T-helper 2 cell treated with Interferon-gamma antibody and Interleukin-4, amounts not matched to agents 5 μg/mL and 100 μg/mL, for 36 hours (primary cell): ENCODE data around the gene CCRL2.

Source experiments
- DNase-seq: peaks from one replicate; pipeline ENCODE4 v3.0.0; 2021; ENCODE audit warnings: low spot score
- H3K27ac Mint-ChIP-seq: one replicate; pipeline ENCODE4 v1.8.0; 2021; ENCODE audit warnings: mild to moderate bottlenecking, mixed read lengths
- H3K27me3 Mint-ChIP-seq: one replicate; pipeline ENCODE4 v1.8.0; 2021; ENCODE audit warnings: low read depth, mixed read lengths
- H3K36me3 Mint-ChIP-seq: one replicate; pipeline ENCODE4 v1.8.0; 2021; ENCODE audit warnings: low read depth, mixed read lengths
- H3K4me1 Mint-ChIP-seq: one replicate; pipeline ENCODE4 v1.8.0; 2021; ENCODE audit warnings: low read depth, mixed read lengths
- H3K4me3 Mint-ChIP-seq: one replicate; pipeline ENCODE4 v1.8.0; 2022; ENCODE audit warnings: mild to moderate bottlenecking, moderate library complexity, mixed read lengths
- H3K9me3 Mint-ChIP-seq: one replicate; pipeline ENCODE4 v1.8.0; 2021; ENCODE audit warnings: mixed read lengths

Gene CCRL2

DNA sequence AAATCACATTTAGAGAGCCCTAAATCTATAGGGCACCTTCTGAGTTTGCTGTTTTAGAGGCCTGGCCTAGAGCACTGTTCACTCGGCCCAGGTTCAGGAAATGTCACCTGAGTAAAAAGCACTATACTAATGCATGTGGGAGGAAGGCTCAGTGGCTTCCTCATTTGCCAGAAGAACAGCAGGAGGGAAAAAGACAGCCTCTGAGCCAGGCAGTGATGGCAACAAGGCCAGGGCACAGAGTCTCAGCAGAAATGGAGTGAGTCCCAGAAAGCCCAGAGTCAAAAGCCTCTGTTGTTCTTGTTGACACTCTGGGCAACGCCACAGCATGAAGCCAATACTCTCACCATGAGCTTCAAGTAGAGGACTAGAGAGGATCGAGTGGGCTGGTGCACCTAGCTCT, 31.8 kb downstream of the CCRL2 start:
- Mint-ChIP-seq H3K4me1 (peaks cover 21% of the 10 kb centered on the region), H3K9me3 (no peaks in the 10 kb centered on the region)

DNA sequence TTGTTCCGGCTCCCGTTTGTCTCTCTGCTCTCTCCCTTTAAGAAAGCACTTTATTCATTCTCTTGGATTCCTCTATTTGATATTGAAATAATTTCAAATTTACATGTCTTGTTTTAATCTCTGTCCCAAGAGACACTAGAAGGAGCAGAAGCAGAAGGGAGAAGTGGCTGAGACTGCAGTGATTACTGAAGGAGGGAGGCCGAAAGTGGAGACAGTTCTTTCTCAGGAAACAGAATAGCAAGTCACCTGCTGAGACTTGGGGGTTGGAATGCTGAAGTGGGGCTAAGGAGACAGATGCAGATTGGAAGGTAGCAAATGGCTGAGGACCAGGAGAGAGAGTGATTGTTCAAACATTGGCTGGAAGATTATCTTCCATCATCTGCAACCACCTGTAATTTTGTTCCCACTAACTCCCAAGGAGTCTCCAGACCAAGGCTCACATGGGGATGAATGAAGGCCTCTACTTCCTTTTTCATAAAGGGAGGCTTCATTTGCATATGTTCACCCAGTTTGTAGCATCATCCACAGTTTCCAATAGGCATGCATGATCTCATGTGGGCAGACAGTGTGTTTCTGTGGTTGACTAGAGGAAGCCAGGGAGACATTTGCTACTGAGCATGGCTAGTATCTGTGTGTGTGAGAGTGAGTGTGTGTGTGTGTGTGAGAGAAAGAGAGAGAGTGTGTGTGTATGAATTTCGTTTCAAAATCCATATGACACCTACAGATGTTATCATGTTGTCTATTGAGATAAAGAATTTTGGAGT, 33.7 kb downstream of the CCRL2 start:
- peaks cover 25% of the 10 kb centered on the region for H3K4me1 Mint-ChIP-seq
- peak overlapping the region; percentile 7 for H3K4me3 Mint-ChIP-seq
- no peaks in the 10 kb centered on the region for H3K36me3 Mint-ChIP-seq
- H3K27me3 Mint-ChIP-seq, result peaks cover 9% of the 10 kb centered on the region
- DNase-seq, result peak; percentile 45
- H3K9me3 Mint-ChIP-seq, result no peaks in the 10 kb centered on the region
- no peak overlapping the region for H3K27ac Mint-ChIP-seq

More for the DNA sequence above, 31.8 kb downstream of the CCRL2 start:
- Mint-ChIP-seq H3K36me3 (no peaks in the 10 kb centered on the region), H3K4me3 (no peak overlapping the region), H3K27ac (no peak overlapping the region), H3K27me3 (peaks cover 15% of the 10 kb centered on the region)
- DNase-seq, result no peak

DNA sequence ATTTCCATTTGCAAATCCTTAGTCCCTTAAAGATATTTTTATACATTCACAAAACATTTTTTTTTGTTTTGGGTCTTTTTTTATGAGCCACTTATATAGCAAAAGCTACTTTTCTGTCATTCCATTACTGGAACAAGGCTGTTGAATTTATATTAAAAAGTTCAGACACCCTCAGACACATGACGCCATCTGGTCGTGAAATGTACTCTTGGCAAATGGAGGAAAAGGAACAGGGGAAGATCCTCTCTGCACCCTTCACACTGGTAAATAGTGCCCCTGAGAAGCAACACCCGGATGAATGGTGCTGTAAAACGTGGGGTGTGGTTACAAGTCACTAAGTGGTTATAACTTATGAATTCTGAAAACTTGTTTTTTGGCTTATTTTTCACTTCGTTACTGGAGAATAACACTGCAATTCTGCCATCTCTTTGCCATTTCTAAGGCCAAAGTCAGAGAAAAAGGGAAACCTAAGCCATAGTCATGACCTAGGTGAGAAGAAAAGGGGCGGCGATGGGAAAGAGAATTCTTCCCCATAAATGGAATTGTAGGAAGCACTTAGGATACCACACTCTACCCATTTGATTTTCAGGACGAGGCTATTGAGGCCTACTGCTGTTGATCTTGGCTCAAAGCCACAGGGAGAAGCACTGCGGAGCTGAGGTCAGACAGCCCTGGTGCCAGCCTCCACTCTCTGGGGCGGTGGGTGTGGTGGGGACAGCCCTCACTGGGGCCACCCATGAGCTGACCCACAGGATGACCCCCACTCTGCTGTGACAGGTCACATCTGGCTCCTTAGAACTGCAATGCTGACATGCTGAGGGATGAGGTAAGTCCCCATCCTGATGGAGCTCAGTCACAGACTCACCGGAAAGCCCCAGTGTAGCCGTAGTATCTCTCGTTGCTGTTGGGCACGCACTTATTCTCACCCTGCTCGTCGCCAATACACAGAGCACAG, 35.8 kb downstream of the CCRL2 start:
- H3K4me3 Mint-ChIP-seq, result no peak overlapping the region
- no peak overlapping the region for H3K27ac Mint-ChIP-seq
- H3K27me3 Mint-ChIP-seq, result peaks cover 10% of the 10 kb centered on the region
- DNase-seq, result no peak
- H3K9me3 Mint-ChIP-seq, result no peaks in the 10 kb centered on the region
- peaks cover 25% of the 10 kb centered on the region for H3K4me1 Mint-ChIP-seq
- no peaks in the 10 kb centered on the region for H3K36me3 Mint-ChIP-seq

DNA sequence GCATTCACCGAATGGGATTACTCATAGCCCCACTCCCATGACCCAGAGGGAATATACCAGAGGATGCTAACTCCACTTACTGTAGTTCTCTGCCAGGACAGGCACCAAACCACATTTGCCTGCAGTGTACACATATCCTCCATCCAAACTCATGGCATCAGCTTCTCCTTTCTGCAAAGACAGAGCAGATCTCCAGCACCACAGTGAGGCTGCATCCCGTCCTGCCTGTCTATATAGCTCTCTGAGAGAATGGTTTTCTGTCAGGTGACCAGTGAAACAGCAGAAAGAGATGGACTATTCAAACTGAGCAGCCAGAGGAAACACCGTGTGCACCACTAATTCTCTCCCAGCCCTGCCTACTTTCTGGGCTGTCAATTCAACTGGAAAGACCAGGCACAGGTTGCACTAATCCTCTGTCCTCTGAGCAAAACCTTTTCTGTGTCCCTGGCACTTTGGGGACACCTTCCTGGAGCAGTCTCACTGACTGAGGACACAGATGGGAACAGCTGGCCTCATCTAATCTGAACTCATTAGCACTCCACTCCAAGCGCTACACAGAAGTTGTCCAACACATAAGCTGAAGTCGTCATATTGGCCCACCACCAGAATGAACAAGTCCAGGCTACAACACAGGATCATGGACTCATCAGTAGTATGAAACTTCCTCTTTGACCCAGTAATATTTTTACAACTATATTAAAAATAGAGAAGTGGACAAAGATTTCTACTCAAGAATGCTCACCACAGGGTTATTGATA, 40.3 kb downstream of the CCRL2 start:
- peaks cover 9% of the 10 kb centered on the region for H3K27me3 Mint-ChIP-seq
- no peaks in the 10 kb centered on the region for H3K9me3 Mint-ChIP-seq
- H3K36me3 Mint-ChIP-seq, result no peaks in the 10 kb centered on the region
- no peak for DNase-seq
- H3K4me1 Mint-ChIP-seq, result peaks cover 4% of the 10 kb centered on the region
- H3K4me3 Mint-ChIP-seq, result no peak overlapping the region
- H3K27ac Mint-ChIP-seq, result no peak overlapping the region

DNA sequence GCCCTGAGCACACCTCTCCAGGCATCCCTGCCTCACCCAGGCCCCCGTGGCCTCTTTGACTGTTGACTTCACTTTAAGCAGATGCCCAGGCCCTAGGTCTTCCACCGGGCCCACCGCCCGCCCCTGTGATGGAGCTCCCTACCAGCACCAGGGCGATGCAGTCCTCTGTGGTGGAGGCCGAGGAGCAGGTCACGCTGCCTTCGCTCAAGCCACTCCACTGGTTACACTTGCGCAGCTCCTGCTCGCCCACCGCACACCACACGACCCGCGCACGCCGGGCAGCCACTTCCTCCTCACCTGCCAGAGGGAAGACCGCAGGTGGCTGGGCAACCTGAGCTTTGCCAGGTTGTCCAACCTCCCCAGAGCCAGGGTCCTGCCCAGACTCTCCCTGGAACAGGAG, 41.7 kb downstream of the CCRL2 start:
- peaks cover 4% of the 10 kb centered on the region for H3K4me1 Mint-ChIP-seq
- H3K27ac Mint-ChIP-seq, result no peak overlapping the region
- H3K27me3 Mint-ChIP-seq, result peaks cover 21% of the 10 kb centered on the region
- H3K36me3 Mint-ChIP-seq, result no peaks in the 10 kb centered on the region
- no peak overlapping the region for H3K4me3 Mint-ChIP-seq
- H3K9me3 Mint-ChIP-seq, result no peaks in the 10 kb centered on the region
- no peak for DNase-seq

DNA sequence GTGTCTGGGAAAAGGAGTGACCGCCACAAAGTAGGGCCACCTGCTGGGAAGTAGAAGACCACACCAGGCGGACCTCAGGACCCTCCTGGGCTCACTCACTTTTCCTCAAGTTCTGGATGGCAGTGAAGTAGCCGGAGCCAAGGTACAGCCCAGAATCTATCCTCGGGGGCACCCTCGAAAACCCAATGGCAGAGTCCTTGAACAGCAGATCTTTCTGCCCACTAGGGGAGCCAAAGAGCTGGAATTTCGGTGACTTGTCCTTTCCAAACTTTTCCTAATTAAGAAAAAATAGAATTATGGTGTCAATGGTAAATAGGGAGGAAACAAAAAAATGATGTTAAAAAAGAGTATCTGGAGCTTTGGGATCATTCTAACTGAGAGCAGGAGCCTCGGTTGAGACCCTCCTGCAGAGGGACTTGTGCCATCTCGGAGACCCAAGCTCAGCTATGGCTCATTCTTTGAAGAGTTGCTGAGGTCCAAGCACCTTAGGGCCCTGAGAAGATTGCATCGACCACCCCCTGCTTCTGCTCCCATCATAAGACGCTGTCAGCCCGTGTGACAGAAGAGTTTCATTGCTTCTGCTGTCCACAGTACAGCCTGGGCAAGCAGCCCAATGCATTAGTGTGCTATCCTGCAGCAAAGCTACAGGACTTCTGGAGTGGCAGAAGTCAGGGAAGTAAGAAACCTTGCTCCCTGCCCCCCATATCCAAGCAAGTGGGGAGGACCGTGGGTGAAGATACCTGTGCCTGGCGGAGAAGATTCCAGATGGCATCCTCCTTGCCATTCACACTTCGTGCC, 42.9 kb downstream of the CCRL2 start:
- no peak overlapping the region for H3K4me3 Mint-ChIP-seq
- DNase-seq, result no peak
- H3K9me3 Mint-ChIP-seq, result no peaks in the 10 kb centered on the region
- no peaks in the 10 kb centered on the region for H3K36me3 Mint-ChIP-seq
- H3K27ac Mint-ChIP-seq, result no peak overlapping the region
- H3K27me3 Mint-ChIP-seq, result peaks cover 25% of the 10 kb centered on the region
- H3K4me1 Mint-ChIP-seq, result no peaks in the 10 kb centered on the region

DNA sequence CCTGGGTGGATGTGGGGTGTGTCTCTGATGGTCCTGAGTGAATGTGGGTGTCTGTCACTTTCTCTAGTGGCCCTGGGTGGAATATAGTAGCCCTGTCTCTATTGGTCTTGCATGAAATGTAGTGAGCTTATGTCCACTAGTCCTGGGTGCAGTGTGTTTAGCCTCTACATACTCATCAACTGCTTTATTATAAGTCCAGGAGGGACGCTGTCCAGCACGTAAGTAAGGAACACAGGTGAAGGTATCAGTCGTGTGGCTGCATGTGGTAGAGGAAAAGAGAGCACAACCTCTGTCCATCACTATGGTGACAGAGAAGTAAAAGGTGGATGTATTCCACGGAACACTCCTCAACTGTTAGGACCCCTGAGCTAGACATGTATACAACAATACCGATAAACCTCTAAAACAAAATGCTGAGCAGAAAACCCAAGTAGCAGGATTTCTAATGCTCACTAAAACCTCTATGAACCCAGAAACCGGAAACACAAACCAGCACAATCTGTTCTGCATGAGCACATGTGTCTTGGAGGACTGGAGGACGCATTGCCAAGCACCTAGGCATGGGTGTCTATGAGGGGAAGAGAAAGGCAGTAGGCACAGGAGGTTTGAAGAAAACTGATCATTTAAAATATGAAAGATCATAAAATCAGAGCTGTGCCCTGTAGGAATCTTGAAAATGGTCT, 46.6 kb downstream of the CCRL2 start:
- Mint-ChIP-seq H3K9me3 (no peaks in the 10 kb centered on the region), H3K4me3 (no peak overlapping the region), H3K27ac (no peak overlapping the region), H3K36me3 (no peaks in the 10 kb centered on the region), H3K4me1 (no peaks in the 10 kb centered on the region), H3K27me3 (peaks cover 22% of the 10 kb centered on the region)
- DNase-seq, result no peak

DNA sequence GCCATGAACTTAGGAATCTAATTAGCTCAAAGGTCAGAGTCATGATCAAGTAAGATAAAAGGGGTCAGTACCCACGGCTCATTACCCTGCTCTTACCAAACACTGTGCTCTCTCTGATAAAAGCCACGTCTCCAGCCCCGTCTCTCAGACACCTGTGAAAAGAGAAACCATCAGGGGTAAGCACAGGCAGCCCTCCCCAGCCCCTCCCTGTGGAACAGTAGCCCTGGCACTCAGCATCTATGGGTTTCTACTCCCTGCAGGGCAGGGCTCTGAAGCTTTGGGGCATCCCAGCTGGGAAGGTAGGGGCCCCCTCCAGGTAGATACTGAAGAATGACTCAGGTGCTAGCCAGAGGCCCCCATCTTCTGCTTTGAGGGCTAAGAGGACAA, 47.1 kb downstream of the CCRL2 start:
- no peak for DNase-seq
- peaks cover 23% of the 10 kb centered on the region for H3K27me3 Mint-ChIP-seq
- no peaks in the 10 kb centered on the region for H3K36me3 Mint-ChIP-seq
- no peak overlapping the region for H3K27ac Mint-ChIP-seq
- H3K9me3 Mint-ChIP-seq, result no peaks in the 10 kb centered on the region
- no peak overlapping the region for H3K4me3 Mint-ChIP-seq
- no peaks in the 10 kb centered on the region for H3K4me1 Mint-ChIP-seq

DNA sequence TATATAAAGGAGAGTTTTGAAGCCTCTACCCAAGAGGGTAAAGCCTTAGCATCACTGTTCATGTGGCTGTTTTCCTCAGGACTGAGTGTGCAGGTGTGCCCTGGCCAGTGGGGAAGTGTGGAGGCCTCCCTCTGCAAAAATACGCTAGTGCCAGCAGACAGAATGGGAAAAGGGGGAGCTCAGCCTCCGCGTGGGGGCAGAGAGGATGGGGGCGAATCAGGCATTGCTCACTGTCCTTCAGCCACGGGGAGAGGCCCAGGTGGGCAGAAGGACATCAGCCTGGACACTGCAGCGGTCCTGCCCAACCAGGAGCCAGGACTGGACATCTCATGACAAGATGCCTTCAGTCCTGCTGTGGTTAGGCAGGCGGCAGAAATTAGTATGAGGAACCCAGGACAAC, 47.5 kb downstream of the CCRL2 start:
- Mint-ChIP-seq H3K4me1 (no peaks in the 10 kb centered on the region), H3K27ac (no peak overlapping the region), H3K9me3 (no peaks in the 10 kb centered on the region), H3K27me3 (peaks cover 28% of the 10 kb centered on the region), H3K4me3 (no peak overlapping the region), H3K36me3 (no peaks in the 10 kb centered on the region)
- DNase-seq, result no peak

DNA sequence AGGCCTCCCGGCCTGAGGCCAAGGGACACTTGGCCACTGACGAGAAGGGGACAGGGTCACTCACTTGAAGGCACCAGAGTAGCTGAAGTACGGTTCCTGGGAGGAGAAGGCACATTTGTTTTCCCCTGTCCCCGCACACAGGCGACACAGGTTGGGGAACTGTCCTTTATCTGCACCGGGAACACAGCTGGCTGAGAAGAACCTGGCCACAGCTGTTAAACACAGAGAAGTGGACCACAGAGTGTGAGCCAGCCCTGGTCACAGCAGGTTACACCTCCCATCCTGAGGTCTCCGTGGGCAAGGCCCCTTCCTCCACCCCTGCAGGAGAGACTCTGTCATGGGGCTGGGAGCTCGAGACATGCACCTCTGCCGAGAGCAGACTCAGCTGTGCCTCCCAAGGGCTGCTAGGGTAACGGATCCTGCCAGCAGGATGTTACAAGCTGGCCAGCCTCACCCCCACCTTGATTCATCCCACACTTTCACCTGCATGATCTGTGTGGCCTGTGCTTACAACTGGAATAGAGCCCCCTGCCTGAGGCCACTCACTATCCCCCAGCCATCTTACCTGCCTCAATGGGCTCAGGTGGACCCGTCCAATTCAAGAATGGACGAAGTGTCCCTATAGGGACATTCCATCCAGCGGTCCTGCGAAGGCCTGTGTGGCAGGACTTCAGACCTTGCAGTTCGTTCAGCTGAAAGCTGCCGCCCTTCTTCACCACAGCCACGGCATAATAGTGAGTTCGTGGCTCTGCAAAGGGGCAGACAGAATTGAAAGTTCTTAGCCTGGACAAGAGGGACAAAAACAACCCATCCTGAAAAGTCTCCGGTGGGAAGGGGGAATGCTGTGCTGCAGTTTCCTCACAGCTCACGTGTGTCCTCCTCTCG, 48.4 kb downstream of the CCRL2 start:
- Mint-ChIP-seq H3K9me3 (no peaks in the 10 kb centered on the region), H3K27me3 (peaks cover 32% of the 10 kb centered on the region), H3K4me3 (no peak overlapping the region), H3K4me1 (no peaks in the 10 kb centered on the region), H3K27ac (no peak overlapping the region), H3K36me3 (no peaks in the 10 kb centered on the region)
- no peak for DNase-seq

DNA sequence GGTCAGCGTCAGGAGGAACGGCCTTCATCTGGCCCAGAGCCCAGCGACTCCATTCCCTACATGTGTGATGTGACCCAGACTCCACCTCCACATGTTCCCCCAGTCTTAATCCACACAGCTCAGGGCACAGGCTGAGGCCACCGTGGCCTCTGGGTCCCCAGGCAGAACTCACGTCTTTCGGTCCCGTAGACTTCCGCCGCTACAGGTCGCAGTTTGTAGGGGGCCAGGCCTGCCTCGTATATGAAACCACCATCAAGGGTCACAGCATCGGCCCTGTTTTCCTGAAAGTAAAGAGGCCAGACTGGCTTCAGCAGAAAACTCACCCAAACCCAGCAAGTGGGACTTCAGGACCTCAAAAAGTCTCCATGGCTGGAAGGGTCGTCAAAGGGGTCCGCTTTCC, 49.1 kb downstream of the CCRL2 start:
- no peaks in the 10 kb centered on the region for H3K4me1 Mint-ChIP-seq
- H3K27me3 Mint-ChIP-seq, result peaks cover 35% of the 10 kb centered on the region
- H3K36me3 Mint-ChIP-seq, result no peaks in the 10 kb centered on the region
- H3K4me3 Mint-ChIP-seq, result no peak overlapping the region
- no peak for DNase-seq
- no peak overlapping the region for H3K27ac Mint-ChIP-seq
- no peaks in the 10 kb centered on the region for H3K9me3 Mint-ChIP-seq
